HepG2 (cell line): Measurements from ENCODE around the gene PPIL6. TPM values are rescaled to one million over a fixed set of nuclear protein-coding genes. Genes with fewer than 3 reads are reported as not detected.

Experiments
- CBX5 ChIP-seq: sonication (generic); formaldehyde crosslinking; IDR thresholded peaks from 2 replicates; pipeline ENCODE4 v1.4.0; 2020; ENCODE audit warnings: missing genetic modification reagents, borderline replicate concordance
- DNMT1 ChIP-seq: sonication (generic); formaldehyde crosslinking; IDR thresholded peaks from 2 replicates; pipeline ENCODE4 v1.5.1; 2020; ENCODE audit warnings: mild to moderate bottlenecking, missing genetic modification reagents
- HDAC1 ChIP-seq: sonication (generic); formaldehyde crosslinking; IDR thresholded peaks from 2 replicates; pipeline ENCODE4 v1.5.1; 2020; ENCODE audit warnings: mild to moderate bottlenecking, missing genetic modification reagents
- IKZF4 ChIP-seq: sonication (generic); formaldehyde crosslinking; IDR thresholded peaks from 2 replicates; pipeline ENCODE4 v1.5.1; 2020; ENCODE audit warnings: borderline replicate concordance, mild to moderate bottlenecking, low read depth, missing genetic modification reagents; ENCODE audit errors: not compliant biosample characterization
- RBM22 ChIP-seq: fragments of 200-400 bp; formaldehyde crosslinking; optimal IDR thresholded peaks from 2 replicates; pipeline ENCODE3; 2017; ENCODE audit warnings: mild to moderate bottlenecking, low read length, moderate library complexity
- RORA ChIP-seq: sonication (generic); formaldehyde crosslinking; IDR thresholded peaks from 2 replicates; pipeline ENCODE4 v1.5.0; 2020; ENCODE audit warnings: mild to moderate bottlenecking, missing genetic modification reagents, moderate library complexity
- RXRB ChIP-seq: IDR thresholded peaks from 2 replicates; pipeline ENCODE4 v1.6.1; 2016; ENCODE audit warnings: borderline replicate concordance, missing genetic modification reagents, missing compliant biosample characterization
- U2AF1 ChIP-seq: fragments of 200-400 bp; formaldehyde crosslinking; optimal IDR thresholded peaks from 2 replicates; pipeline ENCODE3; 2017; ENCODE audit warnings: mild to moderate bottlenecking, low read depth, low read length
- ZFY ChIP-seq: sonication (generic); formaldehyde crosslinking; IDR thresholded peaks from 2 replicates; pipeline ENCODE4 v1.4.0; 2020; ENCODE audit warnings: missing genetic modification reagents
- ZMYM3 ChIP-seq: sonication (generic); formaldehyde crosslinking; IDR thresholded peaks from 2 replicates; pipeline ENCODE4 v1.5.1; 2020; ENCODE audit warnings: mild to moderate bottlenecking, missing genetic modification reagents
- ZNF124 ChIP-seq: sonication (generic); formaldehyde crosslinking; IDR thresholded peaks from 2 replicates; pipeline ENCODE4 v1.4.0; 2020; ENCODE audit warnings: missing genetic modification reagents
- ZNF143 ChIP-seq: sonication (generic); formaldehyde crosslinking; IDR thresholded peaks from 2 replicates; pipeline ENCODE4 v1.4.0; 2020; ENCODE audit warnings: missing genetic modification reagents
- ZNF24 ChIP-seq: fragments of 450-650 bp; IDR thresholded peaks from 2 replicates; pipeline ENCODE4 v1.6.1; 2017; ENCODE audit warnings: antibody characterized with exemption, mild to moderate bottlenecking
- ZNF382 ChIP-seq: sonication (generic); formaldehyde crosslinking; IDR thresholded peaks from 2 replicates; pipeline ENCODE4 v1.5.0; 2020; ENCODE audit warnings: missing genetic modification reagents, mild to moderate bottlenecking, borderline replicate concordance
- ZNF441 ChIP-seq: sonication (generic); formaldehyde crosslinking; IDR thresholded peaks from 2 replicates; pipeline ENCODE4 v1.7.0; 2021; ENCODE audit warnings: missing genetic modification reagents, borderline replicate concordance
- ZNF558 ChIP-seq: sonication (generic); formaldehyde crosslinking; IDR thresholded peaks from 2 replicates; pipeline ENCODE4 v1.9.0; 2022; ENCODE audit warnings: mild to moderate bottlenecking, missing genetic modification reagents, borderline replicate concordance
- ZNF570 ChIP-seq: sonication (generic); formaldehyde crosslinking; IDR thresholded peaks from 2 replicates; pipeline ENCODE4 v1.4.0; 2020; ENCODE audit warnings: mild to moderate bottlenecking, missing genetic modification reagents, borderline replicate concordance
- polyA plus RNA-seq, 8 experiments: library from polyadenylated mRNA; depleted of rRNA in 3 of 8; stranded (reverse) in 7 of 8; unstranded in 1 of 8; fragments of >200 nt; fragmentation: Illumina TruSeq in 4 of 8; extraction: Trizol in 4 of 8; gene quantifications; 2 replicates each; pipeline versions ENCODE4 v1.2.1 to v1.2.3, GENCODE V29; 2011 to 2016; ENCODE audit warnings: low read depth in 4 of 8, missing spikeins in 1 of 8, mixed read lengths in 1 of 8; ENCODE audit not compliant: insufficient read depth in 1 of 8
- total RNA-seq, 5 experiments: library from RNA; depleted of rRNA; stranded (reverse); fragments of >200 nt; fragmentation: Illumina TruSeq; extraction: Trizol; gene quantifications; 2 replicates each; pipeline ENCODE4 v1.2.3, GENCODE V29; 2016; ENCODE audit warnings: low read depth in 1 of 5
- TF ChIP-seq, protein P1 (sequence below): IDR thresholded peaks from 2 replicates; pipeline ENCODE4 v1.6.1; 2018; ENCODE audit warnings: missing genetic modification reagents, mild to moderate bottlenecking, missing compliant biosample characterization
- TF ChIP-seq, protein P2 (sequence below): sonication (generic); formaldehyde crosslinking; IDR thresholded peaks from 2 replicates; pipeline ENCODE4 v1.5.0; 2020; ENCODE audit warnings: missing genetic modification reagents
- TF ChIP-seq, protein P3 (sequence below): sonication (generic); formaldehyde crosslinking; IDR thresholded peaks from 2 replicates; pipeline ENCODE4 v1.4.0; 2020; ENCODE audit warnings: mild to moderate bottlenecking, missing genetic modification reagents

Gene PPIL6
- total and polyA plus RNA-seq, 2 of the 13 experiments (the other 11 are each of a cell fraction or from before 2014, with no cell fraction given): 0.22 to 0.46 TPM

DNA sequence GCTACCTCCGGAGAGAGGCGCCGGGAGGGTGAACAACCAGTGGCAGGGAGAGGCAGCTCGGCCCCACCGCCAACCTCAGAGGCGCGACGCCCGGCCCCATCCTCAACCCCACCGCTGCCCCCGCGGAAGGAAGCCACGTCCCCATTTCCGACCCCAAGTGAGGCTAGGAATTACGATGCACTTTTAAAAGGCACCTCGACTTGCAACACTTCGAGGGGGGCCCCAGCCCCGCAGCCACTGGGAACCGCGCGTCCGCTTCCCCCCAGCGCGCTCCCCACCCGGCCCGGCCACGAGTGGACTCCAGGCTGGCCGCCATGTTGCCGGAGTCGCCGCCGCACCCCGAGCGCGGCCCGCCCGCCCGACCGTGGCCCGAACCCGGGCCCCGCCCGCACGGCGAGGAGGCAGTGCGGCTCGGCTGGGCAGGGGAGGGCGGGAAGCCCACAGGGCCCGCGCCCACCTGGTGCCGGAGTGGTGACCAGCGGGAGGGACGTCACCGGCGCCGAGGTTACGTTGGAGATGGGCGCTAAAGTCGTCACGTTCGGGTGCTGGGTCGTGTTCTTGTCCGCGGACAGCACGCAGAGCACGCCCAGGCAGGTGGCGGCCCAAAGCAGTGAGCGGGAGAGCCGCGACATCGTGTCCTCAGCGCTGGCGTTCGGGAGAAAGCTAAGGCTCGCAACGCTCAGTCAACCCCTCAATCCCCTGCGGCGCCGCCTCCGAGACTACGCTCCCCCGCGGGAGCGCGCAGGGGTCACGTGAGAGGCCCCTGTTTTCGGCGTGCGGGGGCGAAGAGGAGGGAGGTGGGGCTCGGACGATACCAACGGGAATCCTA lies 58.5 kb downstream of the PPIL6 start, which contains the start of gene CD164 (continued):
- TF ChIP-seq ZFY (CRISPR knock-in tag): peak; percentile 91
- TF ChIP-seq ZNF124: peak; percentile 50; the same call in 1 of the 2 replicates
- 0 out of 2 replicates have a peak, but pooled peaks have one; percentile 26 for TF ChIP-seq CBX5 (CRISPR knock-in tag)
- TF ChIP-seq, protein P1, sequence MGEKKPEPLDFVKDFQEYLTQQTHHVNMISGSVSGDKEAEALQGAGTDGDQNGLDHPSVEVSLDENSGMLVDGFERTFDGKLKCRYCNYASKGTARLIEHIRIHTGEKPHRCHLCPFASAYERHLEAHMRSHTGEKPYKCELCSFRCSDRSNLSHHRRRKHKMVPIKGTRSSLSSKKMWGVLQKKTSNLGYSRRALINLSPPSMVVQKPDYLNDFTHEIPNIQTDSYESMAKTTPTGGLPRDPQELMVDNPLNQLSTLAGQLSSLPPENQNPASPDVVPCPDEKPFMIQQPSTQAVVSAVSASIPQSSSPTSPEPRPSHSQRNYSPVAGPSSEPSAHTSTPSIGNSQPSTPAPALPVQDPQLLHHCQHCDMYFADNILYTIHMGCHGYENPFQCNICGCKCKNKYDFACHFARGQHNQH (CRISPR knock-in tag): peak; percentile 80
- no peak for TF ChIP-seq ZMYM3 (CRISPR knock-in tag)
- TF ChIP-seq ZNF441 (CRISPR knock-in tag): no peak
- TF ChIP-seq RORA: no peak
- TF ChIP-seq ZNF382 (CRISPR knock-in tag): no peak
- TF ChIP-seq U2AF1: no peak
- TF ChIP-seq ZNF558: no peak; the same call in 1 of the 2 replicates
- peak; percentile 25; the same call in 1 of the 2 replicates for TF ChIP-seq ZNF143 (CRISPR knock-in tag)
- peak; percentile 14 for TF ChIP-seq IKZF4 (CRISPR knock-in tag)
- TF ChIP-seq ZNF570: no peak
- TF ChIP-seq, protein P2, sequence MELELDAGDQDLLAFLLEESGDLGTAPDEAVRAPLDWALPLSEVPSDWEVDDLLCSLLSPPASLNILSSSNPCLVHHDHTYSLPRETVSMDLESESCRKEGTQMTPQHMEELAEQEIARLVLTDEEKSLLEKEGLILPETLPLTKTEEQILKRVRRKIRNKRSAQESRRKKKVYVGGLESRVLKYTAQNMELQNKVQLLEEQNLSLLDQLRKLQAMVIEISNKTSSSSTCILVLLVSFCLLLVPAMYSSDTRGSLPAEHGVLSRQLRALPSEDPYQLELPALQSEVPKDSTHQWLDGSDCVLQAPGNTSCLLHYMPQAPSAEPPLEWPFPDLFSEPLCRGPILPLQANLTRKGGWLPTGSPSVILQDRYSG: no peak
- peak; percentile 55; the same call in 1 of the 2 replicates for TF ChIP-seq RXRB
- TF ChIP-seq ZNF24: no peak
- no peak for TF ChIP-seq DNMT1 (CRISPR knock-in tag)
- TF ChIP-seq, protein P3, sequence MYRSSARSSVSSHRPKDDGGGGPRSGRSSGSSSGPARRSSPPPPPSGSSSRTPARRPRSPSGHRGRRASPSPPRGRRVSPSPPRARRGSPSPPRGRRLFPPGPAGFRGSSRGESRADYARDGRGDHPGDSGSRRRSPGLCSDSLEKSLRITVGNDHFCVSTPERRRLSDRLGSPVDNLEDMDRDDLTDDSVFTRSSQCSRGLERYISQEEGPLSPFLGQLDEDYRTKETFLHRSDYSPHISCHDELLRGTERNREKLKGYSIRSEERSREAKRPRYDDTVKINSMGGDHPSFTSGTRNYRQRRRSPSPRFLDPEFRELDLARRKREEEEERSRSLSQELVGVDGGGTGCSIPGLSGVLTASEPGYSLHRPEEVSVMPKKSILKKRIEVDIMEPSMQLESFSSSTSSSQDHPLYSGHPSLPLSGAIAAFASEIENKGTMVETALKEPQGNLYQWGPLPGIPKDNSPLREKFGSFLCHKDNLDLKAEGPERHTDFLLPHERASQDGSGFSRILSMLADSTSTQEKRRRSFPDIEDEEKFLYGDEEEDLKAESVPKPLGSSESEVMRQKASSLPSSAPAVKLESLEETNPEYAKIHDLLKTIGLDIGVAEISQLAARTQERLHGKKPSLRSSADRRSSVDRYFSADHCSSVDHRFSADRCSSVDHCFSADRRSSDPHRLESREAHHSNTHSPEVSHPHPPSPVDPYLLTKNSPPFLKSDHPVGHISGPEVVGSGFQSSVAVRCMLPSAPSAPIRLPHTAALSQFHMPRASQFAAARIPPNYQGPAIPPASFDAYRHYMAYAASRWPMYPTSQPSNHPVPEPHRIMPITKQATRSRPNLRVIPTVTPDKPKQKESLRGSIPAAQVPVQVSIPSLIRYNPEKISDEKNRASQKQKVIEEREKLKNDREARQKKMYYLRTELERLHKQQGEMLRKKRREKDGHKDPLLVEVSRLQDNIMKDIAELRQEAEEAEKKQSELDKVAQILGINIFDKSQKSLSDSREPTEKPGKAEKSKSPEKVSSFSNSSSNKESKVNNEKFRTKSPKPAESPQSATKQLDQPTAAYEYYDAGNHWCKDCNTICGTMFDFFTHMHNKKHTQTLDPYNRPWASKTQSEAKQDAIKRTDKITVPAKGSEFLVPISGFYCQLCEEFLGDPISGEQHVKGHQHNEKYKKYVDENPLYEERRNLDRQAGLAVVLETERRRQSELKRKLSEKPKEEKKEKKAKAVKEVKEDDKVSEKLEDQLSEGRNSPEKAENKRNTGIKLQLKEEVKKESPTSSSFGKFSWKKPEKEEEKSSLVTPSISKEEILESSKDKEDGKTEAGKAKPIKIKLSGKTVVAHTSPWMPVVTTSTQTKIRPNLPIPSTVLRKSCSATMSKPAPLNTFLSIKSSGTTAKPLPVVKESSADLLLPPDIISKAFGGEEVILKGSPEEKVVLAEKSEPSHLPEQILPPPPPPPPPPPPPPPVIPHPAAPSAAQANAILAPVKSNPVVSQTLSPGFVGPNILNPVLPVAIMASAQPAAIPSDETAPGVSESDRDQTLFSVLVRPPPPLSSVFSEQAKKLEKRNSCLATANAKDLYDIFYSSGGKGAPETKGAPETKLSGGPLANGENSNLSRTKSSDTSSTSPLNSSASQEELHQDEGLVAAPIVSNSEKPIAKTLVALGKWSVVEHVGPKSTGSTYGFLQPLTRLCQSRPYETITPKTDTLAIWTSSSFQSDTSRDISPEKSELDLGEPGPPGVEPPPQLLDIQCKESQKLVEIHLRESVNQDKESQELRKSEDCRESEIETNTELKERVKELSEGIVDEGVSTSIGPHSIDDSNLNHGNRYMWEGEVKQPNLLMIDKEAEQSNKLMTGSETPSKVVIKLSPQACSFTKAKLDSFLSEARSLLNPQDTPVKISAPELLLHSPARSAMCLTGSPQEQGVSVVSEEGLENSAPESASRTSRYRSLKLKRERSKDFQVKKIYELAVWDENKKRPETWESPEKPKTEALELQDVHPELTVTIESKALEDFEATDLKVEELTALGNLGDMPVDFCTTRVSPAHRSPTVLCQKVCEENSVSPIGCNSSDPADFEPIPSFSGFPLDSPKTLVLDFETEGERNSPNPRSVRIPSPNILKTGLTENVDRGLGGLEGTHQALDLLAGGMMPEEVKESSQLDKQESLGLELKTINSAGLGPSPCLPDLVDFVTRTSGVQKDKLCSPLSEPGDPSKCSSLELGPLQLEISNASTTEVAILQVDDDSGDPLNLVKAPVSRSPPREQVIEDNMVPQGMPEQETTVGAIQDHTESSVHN (CRISPR knock-in tag): no peak
- no peak for TF ChIP-seq RBM22
- TF ChIP-seq HDAC1: peak; percentile 83
